ENCODE measurements around the gene ALG9.

The ALG9 gene

GRCh38 chr11:111834432-111835163 lies 36.8 kb downstream of the ALG9 start:
- no peak for DNase-seq

- no peak for DNase-seq
These were observed 37.9 kb downstream of the ALG9 start for GRCh38 chr11:111833524-111833923.

GRCh38 chr11:111829185-111829968 lies 42.0 kb downstream of the ALG9 start:
- no peak for DNase-seq

- no peak for DNase-seq
These were observed 44.9 kb downstream of the ALG9 start for GRCh38 chr11:111826322-111826950.

GRCh38 chr11:111823629-111824028 lies 47.8 kb downstream of the ALG9 start:
- DNase-seq: no peak

- DNase-seq: no peak
These were observed 48.2 kb downstream of the ALG9 start for GRCh38 chr11:111823131-111823530.

GRCh38 chr11:111819829-111820237 lies 51.5 kb downstream of the ALG9 start:
- no peak for DNase-seq

- DNase-seq: peak; percentile 18 to 34
These were observed 52.1 kb downstream of the ALG9 start for GRCh38 chr11:111819161-111819828.

- no peak for DNase-seq
These were observed 55.9 kb downstream of the ALG9 start for GRCh38 chr11:111815489-111815888.

- DNase-seq: no peak
These were observed 56.6 kb downstream of the ALG9 start for GRCh38 chr11:111814557-111815320.

GRCh38 chr11:111814106-111814505 lies 57.3 kb downstream of the ALG9 start:
- DNase-seq: no peak

GRCh38 chr11:111812211-111812610 lies 59.2 kb downstream of the ALG9 start:
- DNase-seq: no peak

GRCh38 chr11:111811445-111811844 lies 59.9 kb downstream of the ALG9 start:
- DNase-seq: no peak

- DNase-seq: no peak
These were observed 62.5 kb downstream of the ALG9 start for GRCh38 chr11:111808834-111809233.

GRCh38 chr11:111808063-111808588 lies 63.3 kb downstream of the ALG9 start:
- DNase-seq: no peak

- no peak for DNase-seq
These were observed 64.3 kb downstream of the ALG9 start for GRCh38 chr11:111807076-111807475.

GRCh38 chr11:111801135-111801534 lies 70.2 kb downstream of the ALG9 start:
- DNase-seq: no peak

- no peak for DNase-seq
These were observed 73.1 kb downstream of the ALG9 start for GRCh38 chr11:111798279-111798678.

- peak; percentile 3 to 5 for DNase-seq
These were observed 74.2 kb downstream of the ALG9 start for GRCh38 chr11:111797145-111797581.

- DNase-seq: no peak
These were observed 74.7 kb downstream of the ALG9 start for GRCh38 chr11:111796696-111797095.

GRCh38 chr11:111795334-111795985 lies 75.9 kb downstream of the ALG9 start:
- no peak for DNase-seq

- DNase-seq: no peak
These were observed 77.5 kb downstream of the ALG9 start for GRCh38 chr11:111793863-111794262.

Measured in AML-193 (cell line).